Keratinocyte (primary cell): ENCODE measurements around the gene OSTF1.

Experiments used
- EZH2 ChIP-seq: IDR thresholded peaks from one replicate; pipeline ENCODE4 v1.6.1; 2012; ENCODE audit warnings: inconsistent platforms, mild to moderate bottlenecking, low read length, moderate library complexity
- TF ChIP-seq, protein P1 (sequence below), 3 experiments: IDR thresholded peaks in 1 of 3; conservative IDR thresholded peaks in 1 of 3; optimal IDR thresholded peaks in 1 of 3; 2 replicates in 2 of 3; 3 replicates in 1 of 3; pipeline versions ENCODE3 to v1.5.1; 2011; ENCODE audit warnings: low read length in 3 of 3, mild to moderate bottlenecking in 3 of 3, moderate library complexity in 2 of 3, control low read depth in 1 of 3, inconsistent platforms in 1 of 3; ENCODE audit not compliant: insufficient read depth in 2 of 3; ENCODE audit errors: extremely low read depth in 1 of 3

DNA sequence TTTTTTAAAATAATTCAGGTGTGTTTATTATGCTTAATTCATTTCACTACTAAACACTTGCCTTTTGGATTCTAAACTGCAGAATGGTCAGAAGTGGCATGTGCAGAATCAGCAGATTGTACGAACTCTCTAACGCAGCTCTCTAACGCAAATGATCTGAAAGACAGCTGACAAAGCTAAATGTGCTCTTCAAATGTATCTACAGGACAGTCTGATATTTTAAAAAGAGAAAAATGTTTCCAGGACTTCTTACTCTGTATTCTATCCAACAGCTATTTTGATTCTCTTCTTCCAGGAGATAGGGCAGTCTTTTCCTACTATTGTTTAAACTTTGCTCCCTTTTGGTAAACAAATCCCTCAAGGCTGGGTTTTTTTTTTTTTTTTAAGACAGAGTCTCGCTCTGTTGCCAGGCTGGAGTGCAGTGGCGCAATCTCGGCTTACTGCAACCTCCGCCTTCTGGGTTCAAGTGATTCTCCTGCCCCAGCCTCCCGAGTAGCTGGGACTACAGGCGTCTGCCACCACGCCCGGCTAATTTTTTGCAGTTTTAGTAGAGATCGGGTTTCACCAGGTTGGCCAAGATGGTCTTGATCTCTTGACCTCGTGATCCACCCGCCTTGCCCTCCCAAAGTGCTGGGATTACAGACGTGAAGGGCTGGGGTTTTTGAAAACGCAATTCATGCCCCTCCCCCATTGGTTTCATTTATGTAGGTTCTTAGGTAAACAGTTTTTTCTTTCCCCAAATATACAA, 1.6 kb upstream of the OSTF1 start:
- TF ChIP-seq, protein P1, sequence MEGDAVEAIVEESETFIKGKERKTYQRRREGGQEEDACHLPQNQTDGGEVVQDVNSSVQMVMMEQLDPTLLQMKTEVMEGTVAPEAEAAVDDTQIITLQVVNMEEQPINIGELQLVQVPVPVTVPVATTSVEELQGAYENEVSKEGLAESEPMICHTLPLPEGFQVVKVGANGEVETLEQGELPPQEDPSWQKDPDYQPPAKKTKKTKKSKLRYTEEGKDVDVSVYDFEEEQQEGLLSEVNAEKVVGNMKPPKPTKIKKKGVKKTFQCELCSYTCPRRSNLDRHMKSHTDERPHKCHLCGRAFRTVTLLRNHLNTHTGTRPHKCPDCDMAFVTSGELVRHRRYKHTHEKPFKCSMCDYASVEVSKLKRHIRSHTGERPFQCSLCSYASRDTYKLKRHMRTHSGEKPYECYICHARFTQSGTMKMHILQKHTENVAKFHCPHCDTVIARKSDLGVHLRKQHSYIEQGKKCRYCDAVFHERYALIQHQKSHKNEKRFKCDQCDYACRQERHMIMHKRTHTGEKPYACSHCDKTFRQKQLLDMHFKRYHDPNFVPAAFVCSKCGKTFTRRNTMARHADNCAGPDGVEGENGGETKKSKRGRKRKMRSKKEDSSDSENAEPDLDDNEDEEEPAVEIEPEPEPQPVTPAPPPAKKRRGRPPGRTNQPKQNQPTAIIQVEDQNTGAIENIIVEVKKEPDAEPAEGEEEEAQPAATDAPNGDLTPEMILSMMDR (optimal IDR thresholded peaks at IDR 0.05 in 1 of 3, IDR thresholded peaks at IDR 0.05 in 1 of 3, conservative IDR thresholded peaks at IDR 0.05 in 1 of 3; ENCODE audit: extremely low read depth in 1 of 3, insufficient read depth in 2 of 3, low read length in 3 of 3), result no peak
- TF ChIP-seq EZH2, result no peak
